ENCODE data around the gene STC2.

GRCh38 chr5:173310861-173311785 is 17.1 kb downstream of the STC2 start:
- TF ChIP-seq CTCF (IDR thresholded peaks at IDR 0.05) = no peak
- TF ChIP-seq ZNF423 (CRISPR knock-in tag; IDR thresholded peaks at IDR 0.05) = no peak

Data from WTC11 (cell line).